ENCODE results near the gene RIOK3. TPM values are rescaled to one million over a fixed set of nuclear protein-coding genes. Genes with fewer than 3 reads are reported as not detected.
A peak's percentile ranks its signal among the peaks of the same experiment; 100 is the strongest.

Gene RIOK3, protein sequence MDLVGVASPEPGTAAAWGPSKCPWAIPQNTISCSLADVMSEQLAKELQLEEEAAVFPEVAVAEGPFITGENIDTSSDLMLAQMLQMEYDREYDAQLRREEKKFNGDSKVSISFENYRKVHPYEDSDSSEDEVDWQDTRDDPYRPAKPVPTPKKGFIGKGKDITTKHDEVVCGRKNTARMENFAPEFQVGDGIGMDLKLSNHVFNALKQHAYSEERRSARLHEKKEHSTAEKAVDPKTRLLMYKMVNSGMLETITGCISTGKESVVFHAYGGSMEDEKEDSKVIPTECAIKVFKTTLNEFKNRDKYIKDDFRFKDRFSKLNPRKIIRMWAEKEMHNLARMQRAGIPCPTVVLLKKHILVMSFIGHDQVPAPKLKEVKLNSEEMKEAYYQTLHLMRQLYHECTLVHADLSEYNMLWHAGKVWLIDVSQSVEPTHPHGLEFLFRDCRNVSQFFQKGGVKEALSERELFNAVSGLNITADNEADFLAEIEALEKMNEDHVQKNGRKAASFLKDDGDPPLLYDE
- 10 to 100 TPM; 61.6 to 80.8 (median 74.3) TPM for total RNA-seq

DNA sequence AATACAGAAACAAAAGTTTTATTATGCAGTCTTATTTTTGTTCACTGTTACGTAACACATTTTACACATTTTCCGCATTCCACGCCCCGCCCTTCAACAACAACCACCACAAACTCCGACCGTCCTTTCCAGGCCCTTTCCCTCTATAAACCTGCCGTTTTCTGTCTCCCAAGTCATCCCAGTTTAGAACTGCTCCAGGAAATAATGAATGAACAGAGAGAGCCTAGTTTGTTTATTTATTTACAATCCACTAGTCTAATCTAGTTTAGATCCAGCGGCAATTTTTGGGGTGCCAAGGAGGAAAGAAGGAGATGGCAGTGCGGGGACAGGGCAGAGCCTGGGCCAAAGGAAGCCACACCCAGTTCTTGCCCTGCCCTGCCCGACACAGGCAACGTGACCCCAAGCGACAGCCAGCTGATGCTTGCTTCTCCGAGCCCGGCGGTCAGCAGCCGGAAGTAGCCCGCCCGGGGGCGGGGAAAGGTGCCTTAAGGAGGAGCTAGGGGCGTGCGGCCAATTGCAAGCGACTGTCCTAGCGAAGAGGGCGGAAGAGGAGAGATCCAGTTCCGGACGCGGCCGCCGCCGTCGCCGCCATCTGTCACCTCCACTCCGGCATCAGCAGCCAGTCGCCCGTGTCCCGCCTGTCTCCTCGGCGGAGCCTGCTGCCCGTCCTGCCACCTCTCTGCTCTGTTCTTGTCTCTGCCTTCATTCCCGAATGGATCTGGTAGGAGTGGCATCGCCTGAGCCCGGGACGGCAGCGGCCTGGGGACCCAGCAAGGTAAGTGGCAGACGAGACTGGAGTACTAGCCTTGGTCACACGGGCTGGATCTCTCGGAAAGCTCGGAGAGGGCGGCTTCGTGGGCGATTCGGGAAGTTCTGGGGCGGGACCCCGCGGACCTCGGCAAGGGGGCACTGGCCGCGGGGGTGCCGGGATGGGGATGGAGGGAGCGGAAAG, at the start of gene RIOK3:
Gene RIOK3 (plus strand): TSS at position 560 of the 952 bp plus-strand sequence. CDS start 153 bp downstream, at position 713.
- Histone ChIP-seq H3K27me3 (no peaks in the 10 kb centered on the region), H3K9me3 (no peaks in the 10 kb centered on the region), H3K4me3 (peak within 1 kb of the TSS; percentile 72 to 89 (median 74)), H3K36me3 (no peaks in the 10 kb centered on the region), H3K4me1 (peaks cover 0 to 6% of the 10 kb centered on the region in 2 donors), H3K27ac (peak within 1 kb of the TSS; percentile 93 to 98)
- TF ChIP-seq, protein P1, sequence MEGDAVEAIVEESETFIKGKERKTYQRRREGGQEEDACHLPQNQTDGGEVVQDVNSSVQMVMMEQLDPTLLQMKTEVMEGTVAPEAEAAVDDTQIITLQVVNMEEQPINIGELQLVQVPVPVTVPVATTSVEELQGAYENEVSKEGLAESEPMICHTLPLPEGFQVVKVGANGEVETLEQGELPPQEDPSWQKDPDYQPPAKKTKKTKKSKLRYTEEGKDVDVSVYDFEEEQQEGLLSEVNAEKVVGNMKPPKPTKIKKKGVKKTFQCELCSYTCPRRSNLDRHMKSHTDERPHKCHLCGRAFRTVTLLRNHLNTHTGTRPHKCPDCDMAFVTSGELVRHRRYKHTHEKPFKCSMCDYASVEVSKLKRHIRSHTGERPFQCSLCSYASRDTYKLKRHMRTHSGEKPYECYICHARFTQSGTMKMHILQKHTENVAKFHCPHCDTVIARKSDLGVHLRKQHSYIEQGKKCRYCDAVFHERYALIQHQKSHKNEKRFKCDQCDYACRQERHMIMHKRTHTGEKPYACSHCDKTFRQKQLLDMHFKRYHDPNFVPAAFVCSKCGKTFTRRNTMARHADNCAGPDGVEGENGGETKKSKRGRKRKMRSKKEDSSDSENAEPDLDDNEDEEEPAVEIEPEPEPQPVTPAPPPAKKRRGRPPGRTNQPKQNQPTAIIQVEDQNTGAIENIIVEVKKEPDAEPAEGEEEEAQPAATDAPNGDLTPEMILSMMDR (IDR thresholded peaks at IDR 0.05) = peak in 2 of 3 donors; percentile 10 to 22
- TF ChIP-seq POLR2A (IDR thresholded peaks at IDR 0.05) (peak; percentile 93), POLR2AphosphoS5 (IDR thresholded peaks at IDR 0.05) (peak; percentile 70 to 95 (median 94))
- intact Hi-C loops (cut with DNase I; ENCODE audit: low total_unique reads) = no loop called here
- DNase-seq (ENCODE audit: low spot score in 2 of 2) = peak; percentile 97 to 99

DNA sequence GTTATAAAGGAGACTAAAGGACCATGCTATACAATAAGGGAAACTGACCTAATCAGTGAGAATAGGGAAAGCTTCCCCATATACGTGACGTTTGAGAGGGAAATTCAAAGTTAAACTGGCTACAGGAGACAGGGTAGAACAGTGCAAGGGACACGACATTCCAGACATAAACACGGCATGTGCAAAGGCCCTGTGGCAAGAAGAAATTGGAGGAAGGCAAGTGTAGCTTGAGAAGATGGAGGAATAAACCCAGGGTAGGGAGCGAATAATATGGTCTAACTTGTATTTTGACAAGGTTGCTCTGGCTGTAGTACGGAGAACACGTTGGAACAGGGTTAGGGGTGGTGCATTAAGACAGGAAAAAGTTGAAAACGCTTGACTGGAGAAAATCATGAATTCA, 49.8 kb upstream of the RIOK3 start:
- Histone ChIP-seq H3K36me3 (no peaks in the 10 kb centered on the region), H3K27ac (no peak overlapping the region), H3K9me3 (no peaks in the 10 kb centered on the region), H3K27me3 (no peaks in the 10 kb centered on the region), H3K4me1 (no peaks in the 10 kb centered on the region), H3K4me3 (no peak overlapping the region)
- DNase-seq (ENCODE audit: low spot score in 2 of 2) = no peak
- TF ChIP-seq POLR2AphosphoS5 (IDR thresholded peaks at IDR 0.05) (no peak), POLR2A (IDR thresholded peaks at IDR 0.05) (no peak)
- TF ChIP-seq, protein P1 (IDR thresholded peaks at IDR 0.05) = no peak
- intact Hi-C loops (cut with DNase I; ENCODE audit: low total_unique reads) = loop anchor here (10.0 kb wide), 1 partner anchor 609 kb away; no protein-coding TSS in a partner anchor

DNA sequence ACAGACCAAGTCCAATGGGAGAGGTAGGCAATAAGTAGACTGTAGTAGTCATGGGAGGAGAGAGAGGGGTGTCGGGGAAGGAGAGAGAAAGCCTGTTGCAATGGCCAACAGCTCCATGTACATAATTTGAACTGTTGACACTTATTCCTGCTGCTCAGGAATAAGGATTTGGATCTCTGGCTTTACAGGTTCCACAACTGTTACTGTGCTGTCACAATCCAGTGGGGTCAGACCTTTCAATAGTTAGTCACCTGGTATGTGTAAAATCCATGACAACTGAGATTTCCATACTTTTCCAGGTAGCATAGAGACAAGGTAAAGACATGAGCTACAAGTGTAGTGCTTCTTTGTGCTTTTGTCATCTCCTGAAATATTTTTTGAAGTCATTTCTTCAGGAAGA, 47.5 kb upstream of the RIOK3 start:
- Histone ChIP-seq H3K9me3 (no peaks in the 10 kb centered on the region), H3K4me3 (no peak overlapping the region), H3K27me3 (no peaks in the 10 kb centered on the region), H3K4me1 (no peaks in the 10 kb centered on the region), H3K36me3 (no peaks in the 10 kb centered on the region), H3K27ac (no peak overlapping the region)
- no peak for DNase-seq (ENCODE audit: low spot score in 2 of 2)
- no peak for TF ChIP-seq POLR2A (IDR thresholded peaks at IDR 0.05)
- TF ChIP-seq POLR2AphosphoS5 (IDR thresholded peaks at IDR 0.05) = no peak
- TF ChIP-seq, protein P1 (IDR thresholded peaks at IDR 0.05) = no peak
- intact Hi-C loops (cut with DNase I; ENCODE audit: low total_unique reads) = loop anchor here (10.0 kb wide), 1 partner anchor 611 kb away; no protein-coding TSS in a partner anchor

DNA sequence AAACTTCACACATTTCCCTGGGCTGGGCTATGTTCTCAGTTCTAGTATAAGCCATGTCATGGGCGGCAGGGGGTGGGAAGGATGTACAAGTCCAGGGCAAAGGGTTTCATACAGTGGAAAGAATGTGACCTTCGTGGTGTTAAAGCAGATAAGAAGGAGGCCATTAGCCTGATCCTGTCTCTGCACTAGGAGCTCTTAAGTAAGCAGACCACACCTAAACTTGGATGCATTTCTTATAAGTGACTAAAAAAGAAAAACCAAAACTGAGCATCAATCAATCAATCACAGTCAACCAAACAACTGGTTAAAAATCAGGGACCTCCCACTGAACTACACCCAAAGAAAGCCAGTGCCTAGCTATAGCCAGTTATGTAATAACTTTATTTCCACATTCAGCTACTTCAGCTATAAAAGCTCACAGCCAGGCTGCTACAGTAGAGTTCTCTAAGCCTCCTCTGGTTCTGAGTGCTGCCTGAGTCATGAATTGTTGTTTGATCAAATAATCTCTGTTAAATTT, 46.8 kb upstream of the RIOK3 start:
- TF ChIP-seq, protein P1 (IDR thresholded peaks at IDR 0.05) = no peak
- TF ChIP-seq POLR2AphosphoS5 (IDR thresholded peaks at IDR 0.05) = no peak
- TF ChIP-seq POLR2A (IDR thresholded peaks at IDR 0.05) = no peak
- Histone ChIP-seq H3K4me3 (no peak overlapping the region), H3K27ac (no peak overlapping the region), H3K9me3 (no peaks in the 10 kb centered on the region), H3K27me3 (no peaks in the 10 kb centered on the region), H3K4me1 (no peaks in the 10 kb centered on the region), H3K36me3 (no peaks in the 10 kb centered on the region)
- DNase-seq (ENCODE audit: low spot score in 2 of 2) = no peak
- intact Hi-C loops (cut with DNase I; ENCODE audit: low total_unique reads) = loop anchor here (10.0 kb wide), 1 partner anchor 612 kb away; no protein-coding TSS in a partner anchor
